ENCODE measurements around the gene SLC2A6.

The SLC2A6 gene

DNA sequence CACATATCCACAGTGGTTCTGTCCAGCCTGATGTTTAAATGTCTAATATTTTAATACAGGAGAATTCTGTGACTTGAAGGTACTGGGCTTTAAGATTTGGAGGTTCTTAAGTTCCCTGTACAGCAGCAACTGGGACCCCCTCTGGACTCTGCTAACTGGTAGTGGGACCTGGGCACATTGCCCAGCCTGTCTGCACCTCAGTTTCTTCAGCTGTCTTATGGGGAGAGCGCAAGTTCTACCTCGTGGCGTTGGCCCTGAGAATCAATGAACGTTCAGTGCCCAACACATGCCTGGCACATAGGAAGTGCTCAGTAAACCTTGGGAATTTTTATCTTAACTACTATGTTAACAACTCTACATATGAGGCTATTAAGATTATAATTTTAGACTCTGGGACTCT, 1.4 kb downstream of the SLC2A6 start:
- no peaks in the 10 kb centered on the region for H3K9me3 ChIP-seq
- H3K4me3 ChIP-seq, result no peak overlapping the region; the same call in 1 of the 2 replicates
- peaks cover 30% of the 10 kb centered on the region for H4K20me1 ChIP-seq
- no peak overlapping the region for H3K9ac ChIP-seq
- TF ChIP-seq Cebpa-rat (IDR thresholded peaks at IDR 0.05), result no peak
- H3K27me3 ChIP-seq, result no peaks in the 10 kb centered on the region
- H3K27ac ChIP-seq, result no peak overlapping the region
- H3K4me2 ChIP-seq, result peak overlapping the region; percentile 99
- H3K36me3 ChIP-seq, result peaks cover 42% of the 10 kb centered on the region
- H3K4me1 ChIP-seq, result peaks cover 49% of the 10 kb centered on the region

DNA sequence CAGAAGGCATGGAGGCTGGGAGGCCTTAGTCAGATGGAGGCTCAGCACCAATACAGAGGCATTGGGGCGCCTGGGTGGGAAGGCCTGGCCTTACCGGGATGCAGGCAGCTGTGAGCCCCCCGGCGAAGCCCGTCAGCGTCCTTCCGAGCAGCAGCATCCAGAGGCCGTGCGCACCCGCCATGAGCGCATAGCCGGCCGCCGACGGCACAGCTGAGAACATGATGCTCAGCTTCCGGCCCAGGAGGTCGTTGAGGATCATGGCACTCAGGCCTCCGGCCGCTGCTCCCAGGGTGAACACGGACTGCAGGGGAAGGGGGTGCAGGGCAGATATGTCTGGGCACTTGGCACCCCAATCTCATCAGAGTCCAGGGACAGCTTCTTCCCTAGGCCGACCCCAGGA, 2.0 kb downstream of the SLC2A6 start:
- H3K27ac ChIP-seq, result no peak overlapping the region
- no peak for TF ChIP-seq Cebpa-rat (IDR thresholded peaks at IDR 0.05)
- no peak overlapping the region for H3K4me3 ChIP-seq
- no peak overlapping the region for H3K9ac ChIP-seq
- no peaks in the 10 kb centered on the region for H3K9me3 ChIP-seq
- peaks cover 49% of the 10 kb centered on the region for H3K4me1 ChIP-seq
- peaks cover 31% of the 10 kb centered on the region for H4K20me1 ChIP-seq
- H3K36me3 ChIP-seq, result peaks cover 47% of the 10 kb centered on the region
- H3K27me3 ChIP-seq, result no peaks in the 10 kb centered on the region
- 0 out of 2 replicates have a peak overlapping the region, but pooled peaks have one; percentile 99 for H3K4me2 ChIP-seq

DNA sequence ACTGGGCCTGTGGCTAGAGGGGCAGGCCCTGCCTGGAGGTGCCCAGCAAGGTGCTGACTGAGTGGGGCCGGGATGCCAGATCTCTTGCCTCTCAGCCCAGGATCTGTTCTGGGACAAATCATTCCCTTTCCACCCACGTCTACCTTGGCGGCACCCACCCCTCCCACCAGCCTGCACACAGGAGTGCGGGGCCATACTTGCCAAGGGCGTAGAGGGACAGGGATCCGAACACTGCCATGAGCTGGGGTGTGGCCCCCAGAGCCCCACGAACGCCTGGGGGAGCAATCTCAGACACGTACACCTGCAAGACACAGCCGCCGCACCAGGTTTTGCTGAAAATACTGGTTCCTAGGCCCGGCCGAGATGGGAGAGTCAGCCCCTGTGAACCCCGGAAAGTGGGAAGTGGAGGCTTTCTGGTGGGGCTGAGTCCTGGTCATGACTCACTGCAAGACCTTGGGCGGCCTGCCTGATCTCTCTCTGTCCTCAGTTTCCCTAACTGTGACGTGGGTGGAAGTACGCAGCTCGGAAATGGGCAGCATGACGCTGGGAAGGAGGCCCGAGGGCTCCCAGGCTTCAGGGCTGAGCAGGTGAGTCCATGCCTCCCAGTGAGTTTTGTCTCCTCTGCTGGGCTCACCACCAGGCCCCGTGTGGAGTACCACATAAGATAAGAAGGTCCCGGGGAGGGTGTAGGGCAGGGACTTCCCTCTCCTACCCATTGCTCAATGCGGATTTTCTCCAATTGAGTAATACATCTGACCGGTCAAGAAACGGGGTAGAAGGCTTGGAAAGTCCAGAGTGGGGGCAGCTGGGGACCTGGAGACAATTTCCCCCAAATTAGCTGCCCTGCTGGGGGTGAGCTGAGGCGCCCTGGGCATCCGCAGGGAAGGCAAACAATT, 2.6 kb downstream of the SLC2A6 start:
- Histone ChIP-seq H3K27me3 (no peaks in the 10 kb centered on the region), H3K36me3 (peaks cover 53% of the 10 kb centered on the region), H3K4me3 (no peak overlapping the region), H3K4me1 (peaks cover 49% of the 10 kb centered on the region), H3K4me2 (0 out of 2 replicates have a peak overlapping the region, but pooled peaks have one; percentile 99), H3K9ac (no peak overlapping the region), H4K20me1 (peaks cover 37% of the 10 kb centered on the region), H3K9me3 (no peaks in the 10 kb centered on the region), H3K27ac (0 out of 2 replicates have a peak overlapping the region, but pooled peaks have one; percentile 14)
- no peak for TF ChIP-seq Cebpa-rat (IDR thresholded peaks at IDR 0.05)

DNA sequence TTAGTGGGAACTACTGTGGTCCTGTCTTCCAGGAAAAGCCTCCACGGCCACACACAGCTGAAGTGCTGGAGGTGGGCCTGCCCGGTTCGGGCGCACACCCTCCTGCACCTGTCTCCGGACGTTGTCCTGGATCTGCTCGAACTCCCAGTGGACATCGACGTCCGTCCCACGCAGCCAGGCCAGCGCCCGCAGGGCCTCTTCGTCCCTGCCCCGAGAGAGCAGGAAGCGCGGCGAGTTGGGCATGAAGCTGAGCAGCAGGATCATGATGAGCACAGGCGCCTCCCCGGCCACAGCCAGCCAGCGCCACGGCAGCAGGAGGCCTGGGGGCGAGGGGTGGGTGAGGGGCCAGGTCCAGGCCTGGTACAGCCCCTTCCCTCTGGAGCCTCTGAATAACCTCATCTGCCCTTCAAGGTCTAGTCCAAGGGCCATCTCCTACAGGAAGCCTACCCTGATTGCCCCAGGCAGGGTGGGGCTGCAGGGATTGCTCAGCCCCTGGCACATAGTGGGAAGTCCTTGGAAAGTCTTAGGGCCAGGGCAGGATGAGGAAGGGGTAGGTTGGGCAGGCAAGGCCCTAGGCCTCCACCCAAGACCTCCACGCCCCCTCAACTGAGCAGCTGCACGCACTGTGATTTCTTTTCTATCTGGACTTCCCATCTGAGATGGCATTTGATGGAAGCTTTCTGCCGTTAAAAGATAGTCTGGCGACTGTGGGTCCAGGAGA, 3.4 kb downstream of the SLC2A6 start:
- Histone ChIP-seq H3K4me2 (no peak overlapping the region), H3K36me3 (peaks cover 62% of the 10 kb centered on the region)

DNA sequence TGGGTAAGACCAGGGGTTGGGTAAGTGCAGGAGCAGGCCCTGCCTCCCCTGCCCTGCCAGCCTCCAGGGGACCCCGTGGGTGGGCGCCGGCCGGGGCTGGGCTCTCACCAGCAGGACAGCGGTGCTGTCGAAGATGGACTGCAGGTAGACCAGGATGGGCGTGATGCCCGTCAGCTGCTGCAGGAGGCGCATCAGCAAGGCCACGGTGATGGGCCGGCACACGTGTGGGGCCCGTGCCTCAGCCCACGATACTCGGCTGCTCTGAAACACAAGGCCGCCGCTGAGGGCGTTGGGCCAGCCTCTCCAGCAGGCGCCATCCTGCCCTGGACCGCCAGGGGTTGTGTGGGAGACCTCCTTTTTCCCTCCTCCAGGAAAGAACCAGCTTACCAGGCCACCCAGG, 4.0 kb downstream of the SLC2A6 start:
- Histone ChIP-seq H3K9ac (peak overlapping the region; percentile 34; the same call in 1 of the 2 replicates), H3K36me3 (peaks cover 68% of the 10 kb centered on the region)

More for the DNA sequence above, 3.4 kb downstream of the SLC2A6 start:
- no peak for TF ChIP-seq Cebpa-rat (IDR thresholded peaks at IDR 0.05)
- no peak overlapping the region for H3K9ac ChIP-seq
- H3K27ac ChIP-seq, result peak overlapping the region; percentile 55; the same call in 1 of the 2 replicates
- no peaks in the 10 kb centered on the region for H3K9me3 ChIP-seq
- H4K20me1 ChIP-seq, result peaks cover 41% of the 10 kb centered on the region
- H3K4me1 ChIP-seq, result peaks cover 49% of the 10 kb centered on the region
- no peaks in the 10 kb centered on the region for H3K27me3 ChIP-seq
- no peak overlapping the region for H3K4me3 ChIP-seq

DNA sequence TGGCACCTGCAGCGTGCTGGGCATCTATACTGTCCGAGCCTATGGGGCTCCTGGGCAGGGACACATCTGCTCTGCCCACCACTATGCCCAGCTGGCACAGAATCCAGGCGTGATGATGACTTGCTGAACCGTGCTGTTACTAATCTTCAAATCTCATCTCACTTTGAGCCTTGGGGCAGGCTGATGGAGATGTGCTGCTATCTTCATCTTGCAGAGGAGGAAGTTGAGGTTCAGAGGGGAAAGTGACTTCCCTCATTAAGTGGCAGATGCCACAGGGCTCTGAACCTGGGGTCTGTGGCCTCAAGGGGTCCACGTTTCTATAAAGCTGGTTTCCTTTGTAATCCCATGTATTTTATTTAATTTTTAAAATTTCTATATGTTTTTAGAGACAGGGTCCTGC, 4.7 kb downstream of the SLC2A6 start:
- 0 out of 2 replicates have a peak overlapping the region, but pooled peaks have one; percentile 34 for H3K9ac ChIP-seq
- H3K9me3 ChIP-seq, result no peaks in the 10 kb centered on the region

More for the DNA sequence above, 4.0 kb downstream of the SLC2A6 start:
- peaks cover 49% of the 10 kb centered on the region for H3K4me1 ChIP-seq
- TF ChIP-seq Cebpa-rat (IDR thresholded peaks at IDR 0.05), result no peak
- peak overlapping the region; percentile 55 for H3K27ac ChIP-seq
- peak overlapping the region; percentile 65 for H3K4me2 ChIP-seq
- no peaks in the 10 kb centered on the region for H3K27me3 ChIP-seq
- no peak overlapping the region for H3K4me3 ChIP-seq
- H3K9me3 ChIP-seq, result no peaks in the 10 kb centered on the region
- peaks cover 44% of the 10 kb centered on the region for H4K20me1 ChIP-seq

DNA sequence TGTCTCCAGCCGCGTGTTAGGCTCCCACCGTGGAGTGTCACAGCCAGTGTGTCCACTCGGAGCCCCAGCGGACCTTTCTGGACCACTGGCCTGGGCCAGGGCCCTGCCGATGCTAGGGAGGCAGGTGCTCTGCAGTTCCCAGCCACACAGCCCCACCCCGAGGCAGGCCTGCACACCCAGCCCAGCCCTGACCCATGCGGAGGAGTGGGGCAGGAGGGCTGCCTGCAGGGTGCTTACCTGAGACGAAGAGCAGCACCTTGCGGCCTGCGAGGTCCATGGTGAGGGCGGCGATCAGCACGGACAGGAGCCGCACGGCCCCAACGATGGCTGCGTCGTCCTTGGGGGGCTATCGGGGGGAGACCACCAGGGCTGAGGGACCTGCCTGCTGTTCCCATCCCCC, 5.2 kb downstream of the SLC2A6 start:
- Histone ChIP-seq H3K4me2 (peak overlapping the region; percentile 65), H3K9me3 (no peaks in the 10 kb centered on the region), H3K36me3 (peaks cover 78% of the 10 kb centered on the region), H3K27me3 (no peaks in the 10 kb centered on the region), H3K4me3 (no peak overlapping the region), H3K27ac (peak overlapping the region; percentile 55; the same call in 1 of the 2 replicates), H4K20me1 (peaks cover 44% of the 10 kb centered on the region), H3K9ac (0 out of 2 replicates have a peak overlapping the region, but pooled peaks have one; percentile 34), H3K4me1 (peaks cover 42% of the 10 kb centered on the region)
- TF ChIP-seq Cebpa-rat (IDR thresholded peaks at IDR 0.05), result no peak

More for the DNA sequence above, 4.7 kb downstream of the SLC2A6 start:
- Histone ChIP-seq H3K4me3 (no peak overlapping the region), H3K27me3 (no peaks in the 10 kb centered on the region), H4K20me1 (peaks cover 44% of the 10 kb centered on the region), H3K4me1 (peaks cover 43% of the 10 kb centered on the region), H3K27ac (peak overlapping the region; percentile 55), H3K36me3 (peaks cover 74% of the 10 kb centered on the region), H3K4me2 (peak overlapping the region; percentile 65)
- no peak for TF ChIP-seq Cebpa-rat (IDR thresholded peaks at IDR 0.05)

DNA sequence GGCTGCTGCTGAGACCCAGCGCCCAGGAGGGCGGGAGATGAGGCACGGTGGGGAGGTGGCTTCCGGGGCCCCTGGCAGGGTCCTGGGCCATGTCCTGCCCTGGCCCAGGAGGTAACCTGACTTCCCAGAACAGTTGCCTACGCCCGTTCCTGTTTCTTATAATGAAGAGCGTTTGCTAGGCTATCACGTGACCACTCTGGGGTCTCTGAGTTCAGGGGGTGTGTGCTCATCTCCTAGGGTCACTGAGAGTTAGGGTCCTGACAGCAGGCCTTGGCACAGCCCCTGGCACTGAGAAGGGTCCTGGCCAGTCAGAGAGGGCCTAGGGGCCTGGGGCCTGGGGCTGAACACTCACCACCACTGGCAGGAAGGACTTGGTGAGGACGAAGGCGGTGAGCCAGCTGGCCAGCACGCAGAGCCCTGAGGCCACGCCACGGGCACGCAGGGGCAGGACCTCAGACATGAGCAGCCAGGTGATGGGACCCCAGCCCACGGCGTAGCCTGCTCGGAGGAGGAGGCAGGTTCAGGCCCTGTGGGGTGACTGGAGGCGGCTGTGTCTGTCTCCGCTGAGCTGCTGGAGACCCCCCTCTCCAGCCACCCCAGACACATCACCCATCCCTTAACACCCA, 6.0 kb downstream of the SLC2A6 start:
- no peak for TF ChIP-seq Cebpa-rat (IDR thresholded peaks at IDR 0.05)
- Histone ChIP-seq H3K4me1 (peaks cover 33% of the 10 kb centered on the region), H3K4me3 (no peak overlapping the region), H3K9ac (no peak overlapping the region), H3K27ac (0 out of 2 replicates have a peak overlapping the region, but pooled peaks have one; percentile 4), H3K27me3 (no peaks in the 10 kb centered on the region), H4K20me1 (peaks cover 39% of the 10 kb centered on the region), H3K36me3 (peaks cover 85% of the 10 kb centered on the region), H3K4me2 (no peak overlapping the region), H3K9me3 (no peaks in the 10 kb centered on the region)

DNA sequence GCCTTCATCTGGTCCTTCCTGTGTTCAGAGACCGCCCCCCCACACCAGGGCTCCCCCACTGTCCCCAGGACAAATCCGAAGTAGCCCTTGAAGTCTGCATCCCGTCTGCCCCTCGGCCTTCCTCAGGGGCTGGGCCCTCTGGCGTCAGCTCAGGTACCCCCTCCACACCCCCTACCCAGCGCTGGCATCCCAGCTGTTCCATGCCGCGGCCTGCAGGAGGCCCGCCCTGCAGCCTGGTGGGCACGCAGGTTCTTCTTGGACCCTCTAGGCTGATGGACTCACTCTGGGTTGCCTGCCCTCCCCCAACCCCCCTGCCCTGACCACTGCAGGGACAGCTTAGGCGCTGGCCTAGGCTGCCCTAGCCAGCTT, 6.6 kb downstream of the SLC2A6 start:
- H3K4me3 ChIP-seq, result no peak overlapping the region
- H4K20me1 ChIP-seq, result peaks cover 33% of the 10 kb centered on the region
- H3K36me3 ChIP-seq, result peaks cover 91% of the 10 kb centered on the region
- no peaks in the 10 kb centered on the region for H3K9me3 ChIP-seq
- H3K9ac ChIP-seq, result no peak overlapping the region
- H3K27me3 ChIP-seq, result no peaks in the 10 kb centered on the region
- no peak overlapping the region for H3K27ac ChIP-seq
- H3K4me1 ChIP-seq, result peaks cover 27% of the 10 kb centered on the region
- H3K4me2 ChIP-seq, result no peak overlapping the region
- no peak for TF ChIP-seq Cebpa-rat (IDR thresholded peaks at IDR 0.05)
